ENCODE measurements around the gene CSTF1. TPM values are rescaled to one million over a fixed set of nuclear protein-coding genes. Genes with fewer than 3 reads are reported as not detected.

The CSTF1 gene
- total RNA-seq, 1 donor from 2014 or later = 27.8 TPM

- ATAC-seq (no peak), DNase-seq (no peak)
- no peaks in the 10 kb centered on the region for H3K27me3 ChIP-seq
- H3K9me3 ChIP-seq = no peaks in the 10 kb centered on the region
- intact Hi-C loops (cut with DNase I) = no loop called here
- H3K27ac ChIP-seq = no peak overlapping the region
- TF ChIP-seq, protein P1, sequence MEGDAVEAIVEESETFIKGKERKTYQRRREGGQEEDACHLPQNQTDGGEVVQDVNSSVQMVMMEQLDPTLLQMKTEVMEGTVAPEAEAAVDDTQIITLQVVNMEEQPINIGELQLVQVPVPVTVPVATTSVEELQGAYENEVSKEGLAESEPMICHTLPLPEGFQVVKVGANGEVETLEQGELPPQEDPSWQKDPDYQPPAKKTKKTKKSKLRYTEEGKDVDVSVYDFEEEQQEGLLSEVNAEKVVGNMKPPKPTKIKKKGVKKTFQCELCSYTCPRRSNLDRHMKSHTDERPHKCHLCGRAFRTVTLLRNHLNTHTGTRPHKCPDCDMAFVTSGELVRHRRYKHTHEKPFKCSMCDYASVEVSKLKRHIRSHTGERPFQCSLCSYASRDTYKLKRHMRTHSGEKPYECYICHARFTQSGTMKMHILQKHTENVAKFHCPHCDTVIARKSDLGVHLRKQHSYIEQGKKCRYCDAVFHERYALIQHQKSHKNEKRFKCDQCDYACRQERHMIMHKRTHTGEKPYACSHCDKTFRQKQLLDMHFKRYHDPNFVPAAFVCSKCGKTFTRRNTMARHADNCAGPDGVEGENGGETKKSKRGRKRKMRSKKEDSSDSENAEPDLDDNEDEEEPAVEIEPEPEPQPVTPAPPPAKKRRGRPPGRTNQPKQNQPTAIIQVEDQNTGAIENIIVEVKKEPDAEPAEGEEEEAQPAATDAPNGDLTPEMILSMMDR (IDR thresholded peaks at IDR 0.05) = no peak
- no peak overlapping the region for H3K4me3 ChIP-seq
- no peaks in the 10 kb centered on the region for H3K4me1 ChIP-seq
- H3K36me3 ChIP-seq = peaks cover 22% of the 10 kb centered on the region
Measured at GRCh38 chr20:56372850-56373249, 19.6 kb upstream of the CSTF1 start.

- no peaks in the 10 kb centered on the region for H3K4me1 ChIP-seq
- DNase-seq (no peak), ATAC-seq (peak; percentile 84)
- no peak overlapping the region for H3K4me3 ChIP-seq
- H3K27ac ChIP-seq = no peak overlapping the region
- peaks cover 13% of the 10 kb centered on the region for H3K36me3 ChIP-seq
- no peaks in the 10 kb centered on the region for H3K9me3 ChIP-seq
- intact Hi-C loops (cut with DNase I) = no loop called here
- no peaks in the 10 kb centered on the region for H3K27me3 ChIP-seq
- TF ChIP-seq, protein P1 (IDR thresholded peaks at IDR 0.05) = no peak
Measured at GRCh38 chr20:56373942-56374341, 18.5 kb upstream of the CSTF1 start.

DNA sequence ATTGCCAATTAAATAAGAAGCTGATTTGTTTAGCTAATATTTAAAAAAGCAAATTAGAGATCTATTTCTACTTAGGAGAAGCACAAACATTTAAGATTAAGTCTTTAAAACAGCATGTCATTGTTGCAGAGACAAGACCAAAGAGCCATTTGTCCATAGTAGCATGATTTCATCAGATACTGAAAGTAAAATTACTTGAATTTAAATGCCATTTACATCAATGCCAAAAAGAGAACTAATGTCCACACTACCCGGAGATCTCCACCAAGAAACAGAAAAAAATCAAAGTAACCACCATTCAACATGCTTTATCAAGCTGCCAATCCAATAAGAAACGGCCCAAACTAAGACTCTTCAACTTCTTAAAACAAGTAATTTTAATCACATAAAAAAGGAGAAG lies 16.1 kb upstream of the CSTF1 start:
- intact Hi-C loops (cut with DNase I) = no loop called here
- ATAC-seq = no peak
- TF ChIP-seq, protein P1 (IDR thresholded peaks at IDR 0.05) = no peak

GRCh38 chr20:56378386-56378785 lies 14.1 kb upstream of the CSTF1 start:
- ATAC-seq = no peak
- intact Hi-C loops (cut with DNase I) = no loop called here
- Histone ChIP-seq H3K27ac (no peak overlapping the region), H3K9me3 (no peaks in the 10 kb centered on the region), H3K36me3 (no peaks in the 10 kb centered on the region), H3K4me3 (no peak overlapping the region), H3K4me1 (no peaks in the 10 kb centered on the region), H3K27me3 (no peaks in the 10 kb centered on the region)
- no peak for DNase-seq
- TF ChIP-seq, protein P1 (IDR thresholded peaks at IDR 0.05) = no peak

More for the DNA sequence above, 16.1 kb upstream of the CSTF1 start:
- no peaks in the 10 kb centered on the region for H3K27me3 ChIP-seq
- H3K4me1 ChIP-seq = no peaks in the 10 kb centered on the region
- H3K27ac ChIP-seq = no peak overlapping the region
- no peak overlapping the region for H3K4me3 ChIP-seq
- no peaks in the 10 kb centered on the region for H3K36me3 ChIP-seq
- no peak for DNase-seq
- H3K9me3 ChIP-seq = no peaks in the 10 kb centered on the region

DNA sequence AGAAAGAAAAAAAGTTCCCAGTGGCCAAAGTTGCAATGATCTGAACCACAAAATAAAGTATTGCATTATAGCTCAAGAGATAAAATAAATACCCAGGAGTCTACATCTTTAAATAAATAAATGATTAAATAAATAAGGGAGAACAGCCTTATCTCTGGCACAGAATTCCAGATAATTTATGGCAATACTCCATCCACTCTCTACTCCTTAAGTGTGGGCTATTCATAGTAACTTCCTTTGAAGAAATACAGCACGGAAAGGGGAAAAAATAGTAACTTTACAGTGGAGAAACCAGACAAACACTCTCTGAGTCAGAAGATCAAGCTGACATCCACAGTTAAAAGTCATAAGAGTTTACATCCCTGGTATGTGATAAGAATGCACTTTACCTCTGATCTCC lies 12.1 kb upstream of the CSTF1 start:
- TF ChIP-seq, protein P1 (IDR thresholded peaks at IDR 0.05) = no peak
- H3K4me1 ChIP-seq = no peaks in the 10 kb centered on the region
- no peaks in the 10 kb centered on the region for H3K36me3 ChIP-seq
- H3K27me3 ChIP-seq = no peaks in the 10 kb centered on the region
- ATAC-seq (peak; percentile 35), DNase-seq (no peak)
- H3K27ac ChIP-seq = no peak overlapping the region
- H3K4me3 ChIP-seq = no peak overlapping the region
- H3K9me3 ChIP-seq = no peaks in the 10 kb centered on the region
- intact Hi-C loops (cut with DNase I) = no loop called here

GRCh38 chr20:56381501-56381900 lies 10.9 kb upstream of the CSTF1 start:
- DNase-seq (no peak), ATAC-seq (no peak)
- no peak overlapping the region for H3K27ac ChIP-seq
- H3K9me3 ChIP-seq = no peaks in the 10 kb centered on the region
- intact Hi-C loops (cut with DNase I) = no loop called here
- H3K4me1 ChIP-seq = no peaks in the 10 kb centered on the region
- no peaks in the 10 kb centered on the region for H3K36me3 ChIP-seq
- no peaks in the 10 kb centered on the region for H3K27me3 ChIP-seq
- TF ChIP-seq, protein P1 (IDR thresholded peaks at IDR 0.05) = no peak
- no peak overlapping the region for H3K4me3 ChIP-seq

Data from upper lobe of right lung (tissue), 1 donor.